CD4-positive, alpha-beta memory T cell (primary cell): ENCODE results near the gene DUSP9. TPM values are rescaled to one million over a fixed set of nuclear protein-coding genes. Genes with fewer than 3 reads are reported as not detected.

Source experiments
- CTCF ChIA-PET: fragments of 350-600 bp; sonication (Branson Sonifier 250); formaldehyde crosslinking; loops from one replicate; lab custom pipeline; 2021; ENCODE audit warnings: inconsistent platforms; ENCODE audit not compliant: partially characterized antibody; lab: Charles Lee
- POLR2A ChIA-PET: fragments of 350-600 bp; sonication (Branson Sonifier 250); formaldehyde crosslinking; loops from one replicate; lab custom pipeline; 2021; ENCODE audit not compliant: partially characterized antibody; lab: Charles Lee
- DNase-seq, 5 donors: peaks; one replicate each; pipeline versions ENCODE4 v3.0.0 to v3.0.0-alpha.2; 2020 to 2022; ENCODE audit warnings: mixed read lengths in 1 of 5
- H3K27ac ChIP-seq: one replicate; pipeline ENCODE4 v1.7.0; 2013; ENCODE audit warnings: low read depth, low read length
- H3K27me3 ChIP-seq: 2 replicates; pipeline ENCODE4 v1.7.0; 2013; ENCODE audit warnings: mild to moderate bottlenecking, low read length, moderate library complexity; ENCODE audit not compliant: insufficient read depth
- H3K36me3 ChIP-seq: 2 replicates; pipeline ENCODE4 v1.7.0; 2013; ENCODE audit warnings: mild to moderate bottlenecking, low read length, moderate library complexity; ENCODE audit not compliant: insufficient read depth
- H3K4me1 ChIP-seq: 2 replicates; pipeline ENCODE4 v1.7.0; 2013; ENCODE audit warnings: mild to moderate bottlenecking, low read length, moderate library complexity; ENCODE audit not compliant: insufficient read depth
- H3K4me3 ChIP-seq, 2 donors: one replicate each; pipeline ENCODE4 v1.7.0; 2013; ENCODE audit warnings: low read length in 2 of 2, mild to moderate bottlenecking in 1 of 2
- H3K9me3 ChIP-seq, 2 donors: one replicate each; pipeline ENCODE4 v1.7.0; 2013; ENCODE audit warnings: low read length in 2 of 2, control low read depth in 1 of 2; ENCODE audit not compliant: control insufficient read depth in 1 of 2
- H3K27ac Mint-ChIP-seq, 7 donors: one replicate each; pipeline ENCODE4 v1.8.0; 2020 to 2021; ENCODE audit warnings: mixed read lengths in 7 of 7, mild to moderate bottlenecking in 6 of 7, inconsistent platforms in 3 of 7, moderate library complexity in 3 of 7
- H3K27me3 Mint-ChIP-seq, 2 donors: one replicate each; pipeline ENCODE4 v1.8.0; 2020 to 2021; ENCODE audit warnings: mixed read lengths in 2 of 2
- H3K36me3 Mint-ChIP-seq, 2 donors: one replicate each; pipeline ENCODE4 v1.8.0; 2020 to 2021; ENCODE audit warnings: mixed read lengths in 2 of 2, inconsistent platforms in 1 of 2, mild to moderate bottlenecking in 1 of 2
- H3K4me1 Mint-ChIP-seq, 4 donors: one replicate each; pipeline ENCODE4 v1.8.0; 2020 to 2021; ENCODE audit warnings: mixed read lengths in 4 of 4, mild to moderate bottlenecking in 1 of 4
- H3K4me3 Mint-ChIP-seq, 8 donors: one replicate each; pipeline ENCODE4 v1.8.0; 2020 to 2021; ENCODE audit warnings: mixed read lengths in 8 of 8, mild to moderate bottlenecking in 7 of 8, moderate library complexity in 6 of 8, inconsistent platforms in 3 of 8
- H3K9me3 Mint-ChIP-seq, 8 donors: one replicate each; pipeline ENCODE4 v1.8.0; 2020 to 2021; ENCODE audit warnings: mixed read lengths in 8 of 8, mild to moderate bottlenecking in 5 of 8, inconsistent platforms in 3 of 8, moderate library complexity in 1 of 8
- intact Hi-C: fragments of 100-400 bp; cut with micrococcal nuclease; formaldehyde crosslinking; loops from one replicate; pipeline ENCODE4 v1.15.1; 2023
- polyA plus RNA-seq, 2 donors: library from polyadenylated mRNA; unstranded; fragments of 300-500 nt; fragmentation: Illumina TruSeq; gene quantifications; one replicate each; pipeline ENCODE4 v1.2.3, GENCODE V29; 2021
- total RNA-seq, 2 experiments: library from RNA; stranded (reverse); gene quantifications; one replicate each; pipeline ENCODE4 v1.2.3, GENCODE V29; 2021

Gene DUSP9
- total and polyA plus RNA-seq, 4 experiments from 2014 or later = not detected

DNA sequence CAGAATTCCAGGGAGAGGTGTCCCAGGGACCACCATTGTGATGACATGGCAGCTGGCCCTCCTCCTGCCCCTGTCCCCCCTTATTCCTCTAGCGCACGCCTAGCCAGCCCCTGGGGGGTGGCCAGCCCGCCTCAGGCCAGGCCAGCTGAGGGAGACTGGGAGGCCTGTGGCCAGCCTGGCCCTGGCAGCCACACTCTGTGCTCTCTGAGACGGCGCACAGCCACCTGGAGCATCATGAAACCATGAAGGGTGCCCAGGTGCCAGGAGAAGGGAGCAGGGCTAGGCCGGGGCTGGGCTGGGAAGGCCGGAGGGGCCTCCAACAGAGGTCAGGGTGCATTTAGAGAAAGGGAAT is 14.4 kb upstream of the DUSP9 start:
- Mint-ChIP-seq H3K27me3 (peaks cover 2 to 6% of the 10 kb centered on the region in 2 donors), H3K9me3 (peaks cover 0 to 11% (median 7%) of the 10 kb centered on the region in 8 donors), H3K36me3 (no peaks in the 10 kb centered on the region), H3K4me1 (no peaks in the 10 kb centered on the region), H3K4me3 (no peak overlapping the region), H3K27ac (no peak overlapping the region)
- H3K4me1 ChIP-seq = no peaks in the 10 kb centered on the region
- ChIA-PET POLR2A (no interaction called here), CTCF (no interaction called here)
- H3K9me3 ChIP-seq = no peaks in the 10 kb centered on the region
- no peaks in the 10 kb centered on the region for H3K36me3 ChIP-seq
- H3K27me3 ChIP-seq = no peaks in the 10 kb centered on the region
- H3K27ac ChIP-seq = no peak overlapping the region
- H3K4me3 ChIP-seq = no peak overlapping the region
- no peak for DNase-seq
- intact Hi-C loops = no loop called here

DNA sequence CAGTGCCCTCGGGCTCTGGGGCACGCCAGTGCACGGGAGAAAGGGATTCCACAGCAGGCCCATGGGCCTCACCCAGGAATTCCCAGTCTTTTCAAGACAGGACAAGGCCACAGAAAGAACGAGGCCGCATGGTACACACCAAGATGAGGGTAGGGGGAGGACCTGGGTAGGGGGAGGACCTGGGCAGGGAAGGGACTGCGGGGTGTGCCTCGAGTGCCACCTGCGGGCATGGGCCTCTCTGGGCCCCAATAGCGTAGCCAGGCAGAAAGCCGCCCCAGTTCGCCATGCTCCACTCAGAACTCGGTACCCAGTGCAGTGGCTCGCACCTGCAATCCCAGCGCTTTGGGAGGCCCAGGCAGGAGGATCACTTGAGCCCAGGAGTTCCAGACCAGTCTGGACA is 14.0 kb upstream of the DUSP9 start:
- H3K27me3 Mint-ChIP-seq = peaks cover 2 to 6% of the 10 kb centered on the region in 2 donors
- no peak overlapping the region for H3K4me3 ChIP-seq
- no peaks in the 10 kb centered on the region for H3K9me3 ChIP-seq
- POLR2A ChIA-PET = no interaction called here
- no peaks in the 10 kb centered on the region for H3K27me3 ChIP-seq
- no peak overlapping the region for H3K27ac ChIP-seq
- intact Hi-C loops = no loop called here
- no peaks in the 10 kb centered on the region for H3K36me3 Mint-ChIP-seq
- no peaks in the 10 kb centered on the region for H3K36me3 ChIP-seq
- H3K9me3 Mint-ChIP-seq = peaks cover 0 to 11% (median 7%) of the 10 kb centered on the region in 8 donors
- DNase-seq = no peak
- no peak overlapping the region for H3K4me3 Mint-ChIP-seq
- H3K27ac Mint-ChIP-seq = no peak overlapping the region
- no peaks in the 10 kb centered on the region for H3K4me1 Mint-ChIP-seq
- H3K4me1 ChIP-seq = no peaks in the 10 kb centered on the region
- CTCF ChIA-PET = no interaction called here

DNA sequence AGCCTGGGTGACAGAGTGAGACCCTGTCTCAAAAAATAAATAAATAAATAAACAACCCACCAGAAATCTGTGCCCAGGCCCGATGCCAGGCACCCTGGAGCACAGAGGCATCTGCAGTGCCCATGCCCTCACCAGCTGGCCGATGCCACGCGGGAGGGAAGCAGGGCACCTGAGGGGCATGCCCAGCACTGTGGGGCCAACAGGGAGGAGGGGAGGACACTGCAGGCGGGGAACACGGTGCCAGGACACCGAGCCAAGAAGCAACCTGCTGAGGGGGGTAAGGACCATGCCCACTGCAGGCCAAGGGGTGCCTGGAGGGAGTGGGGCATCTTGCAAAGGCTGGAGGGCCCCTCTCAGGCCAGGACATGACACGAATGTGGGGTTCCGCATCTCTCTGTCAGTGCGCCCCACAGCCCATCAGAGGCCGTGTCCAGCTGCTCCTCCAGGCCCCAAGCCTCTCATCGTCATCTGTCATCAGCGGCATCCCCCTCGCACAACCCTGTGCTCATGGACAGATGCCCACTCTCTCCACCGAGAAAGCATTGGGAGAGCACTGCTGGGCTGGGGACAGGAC is 13.3 kb upstream of the DUSP9 start:
- H3K4me1 ChIP-seq = no peaks in the 10 kb centered on the region
- no peak for DNase-seq
- no peaks in the 10 kb centered on the region for H3K27me3 ChIP-seq
- POLR2A ChIA-PET = no interaction called here
- no peak overlapping the region for H3K4me3 ChIP-seq
- H3K27ac ChIP-seq = no peak overlapping the region
- intact Hi-C loops = no loop called here
- peaks cover 0 to 11% (median 7%) of the 10 kb centered on the region in 8 donors for H3K9me3 Mint-ChIP-seq
- H3K27ac Mint-ChIP-seq = no peak overlapping the region
- no peak overlapping the region for H3K4me3 Mint-ChIP-seq
- CTCF ChIA-PET = no interaction called here
- no peaks in the 10 kb centered on the region for H3K36me3 Mint-ChIP-seq
- H3K9me3 ChIP-seq = no peaks in the 10 kb centered on the region
- H3K4me1 Mint-ChIP-seq = no peaks in the 10 kb centered on the region
- H3K27me3 Mint-ChIP-seq = peaks cover 2 to 6% of the 10 kb centered on the region in 2 donors
- no peaks in the 10 kb centered on the region for H3K36me3 ChIP-seq

DNA sequence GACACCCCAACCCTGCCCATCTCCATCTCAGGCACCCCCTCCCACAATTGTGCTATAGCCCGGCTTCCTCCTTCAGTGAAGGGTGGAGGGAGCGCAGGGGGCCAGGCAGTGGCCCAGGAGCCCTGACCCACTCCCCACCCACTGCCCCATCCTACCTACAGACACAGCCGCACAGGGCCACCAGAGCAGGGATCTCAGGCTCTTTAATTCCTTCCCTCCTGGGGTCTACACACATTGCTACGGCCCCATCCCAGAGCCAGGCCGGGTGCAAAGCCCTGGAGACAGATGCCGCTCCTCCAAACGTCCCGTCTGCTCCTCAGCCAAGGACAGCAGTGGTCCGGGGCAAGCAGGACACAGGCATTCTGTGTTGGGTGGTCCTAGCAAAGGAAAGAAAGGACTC is 12.8 kb upstream of the DUSP9 start:
- Mint-ChIP-seq H3K27ac (no peak overlapping the region), H3K4me1 (no peaks in the 10 kb centered on the region), H3K27me3 (peaks cover 2 to 6% of the 10 kb centered on the region in 2 donors), H3K4me3 (no peak overlapping the region), H3K36me3 (no peaks in the 10 kb centered on the region), H3K9me3 (peaks cover 0 to 11% (median 7%) of the 10 kb centered on the region in 8 donors)
- H3K9me3 ChIP-seq = no peaks in the 10 kb centered on the region
- H3K36me3 ChIP-seq = no peaks in the 10 kb centered on the region
- ChIA-PET POLR2A (no interaction called here), CTCF (no interaction called here)
- no peak overlapping the region for H3K27ac ChIP-seq
- H3K27me3 ChIP-seq = no peaks in the 10 kb centered on the region
- DNase-seq = no peak
- intact Hi-C loops = no loop called here
- no peaks in the 10 kb centered on the region for H3K4me1 ChIP-seq
- no peak overlapping the region for H3K4me3 ChIP-seq

DNA sequence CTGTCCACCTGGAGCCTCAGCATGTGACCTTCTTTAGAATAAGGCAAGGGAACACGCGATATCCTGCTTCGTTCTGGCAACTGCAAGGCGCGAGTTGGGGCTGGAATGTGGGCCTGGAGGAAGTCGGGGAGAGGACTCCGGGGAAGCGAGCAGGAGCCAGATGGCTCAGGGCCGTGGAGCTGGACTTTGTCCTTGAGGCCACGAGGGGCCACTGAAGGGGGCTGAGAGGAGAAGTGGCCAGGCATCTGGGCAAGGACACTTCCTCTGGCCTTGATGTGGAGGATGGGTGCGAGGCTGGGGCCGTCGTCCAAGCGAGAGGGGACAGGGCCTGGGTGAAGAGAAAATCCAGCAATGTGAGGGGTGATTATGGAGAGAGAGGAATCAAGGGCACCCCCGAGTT is 12.2 kb upstream of the DUSP9 start:
- no peak overlapping the region for H3K27ac Mint-ChIP-seq
- POLR2A ChIA-PET = no interaction called here
- Histone ChIP-seq H3K4me1 (no peaks in the 10 kb centered on the region), H3K27me3 (no peaks in the 10 kb centered on the region), H3K36me3 (no peaks in the 10 kb centered on the region), H3K4me3 (no peak overlapping the region), H3K9me3 (no peaks in the 10 kb centered on the region), H3K27ac (no peak overlapping the region)
- intact Hi-C loops = no loop called here
- no peak overlapping the region for H3K4me3 Mint-ChIP-seq
- H3K9me3 Mint-ChIP-seq = peaks cover 0 to 11% (median 7%) of the 10 kb centered on the region in 8 donors
- CTCF ChIA-PET = interaction anchor here (1.1 kb wide), 1 partner anchor 32 kb away, joined by 3 read pairs; no protein-coding TSS in a partner anchor
- DNase-seq = no peak
- H3K36me3 Mint-ChIP-seq = no peaks in the 10 kb centered on the region
- no peaks in the 10 kb centered on the region for H3K4me1 Mint-ChIP-seq
- peaks cover under 1 to 3% of the 10 kb centered on the region in 2 donors for H3K27me3 Mint-ChIP-seq

DNA sequence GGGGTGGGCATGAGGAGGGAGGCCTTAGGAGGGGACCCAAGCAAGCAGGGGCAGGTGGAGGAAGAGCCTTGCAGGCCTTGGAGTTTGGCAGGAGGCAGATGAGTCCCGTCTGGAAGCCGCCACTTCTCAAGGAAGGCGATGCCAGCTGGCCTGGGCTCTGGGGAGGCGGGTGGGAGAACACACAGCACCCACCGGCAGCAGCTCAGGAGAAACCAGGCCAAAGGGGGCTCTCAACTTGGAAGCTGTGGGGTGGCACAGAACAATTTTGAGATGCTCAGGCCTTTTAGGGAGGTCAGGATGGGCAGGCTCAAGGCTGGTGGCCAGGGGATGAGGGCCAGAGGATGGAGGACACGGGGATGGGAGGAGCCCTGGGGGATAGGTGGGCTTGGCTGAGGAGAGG is 11.6 kb upstream of the DUSP9 start:
- no peak overlapping the region for H3K4me3 Mint-ChIP-seq
- CTCF ChIA-PET = interaction anchor here (1.1 kb wide), 2 partner anchors 31 to 33 kb away, joined by 3 read pairs; no protein-coding TSS in a partner anchor
- H3K36me3 Mint-ChIP-seq = no peaks in the 10 kb centered on the region

DNA sequence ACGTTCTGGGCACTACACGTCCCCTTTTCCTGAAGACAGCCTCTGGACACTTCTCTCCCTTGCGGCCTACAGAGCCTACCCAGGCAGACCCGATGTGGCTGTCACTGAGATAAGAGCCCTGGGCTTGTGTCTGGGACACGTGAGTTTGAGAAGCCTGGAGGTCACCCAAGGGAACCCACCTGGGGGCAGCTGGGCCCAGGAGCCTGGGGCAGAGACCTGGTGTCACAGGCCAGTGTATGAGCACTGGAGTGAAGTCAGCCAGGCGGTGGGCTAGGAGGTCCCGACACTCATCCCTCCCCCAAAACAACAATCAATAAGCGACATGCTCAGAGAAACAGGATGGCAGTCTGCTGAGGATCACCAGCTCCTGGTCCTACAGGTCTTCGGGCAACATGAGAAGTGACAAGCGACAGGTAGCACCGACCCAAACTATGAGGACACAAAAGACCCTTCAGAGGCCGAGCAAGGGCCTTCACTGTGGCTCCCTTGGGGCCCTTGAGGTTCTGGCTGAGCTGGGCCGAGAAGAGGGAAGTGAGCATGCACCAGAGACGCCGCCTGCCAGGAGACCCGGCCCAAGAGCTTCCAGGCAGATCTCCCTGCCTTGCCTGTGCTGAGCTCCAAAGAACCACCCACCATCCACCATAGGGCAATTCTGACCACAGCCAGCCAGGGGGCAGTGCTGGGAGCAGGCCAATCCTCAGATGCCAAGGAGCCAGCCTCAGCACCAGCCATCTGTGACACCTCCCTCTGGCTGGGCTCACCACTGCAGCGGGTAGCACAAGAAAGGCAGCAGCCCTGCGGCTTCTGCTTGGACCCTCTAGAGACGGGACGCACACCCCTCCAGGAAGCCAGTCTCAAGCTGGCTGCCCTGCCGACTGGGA is 11.0 kb upstream of the DUSP9 start:
- Mint-ChIP-seq H3K9me3 (peaks cover 0 to 7% (median 5%) of the 10 kb centered on the region in 8 donors), H3K27ac (no peak overlapping the region), H3K4me3 (no peak overlapping the region), H3K27me3 (peaks cover 0 to 4% of the 10 kb centered on the region in 2 donors), H3K36me3 (no peaks in the 10 kb centered on the region), H3K4me1 (peaks cover 0 to 4% (median 0%) of the 10 kb centered on the region in 4 donors)
- POLR2A ChIA-PET = no interaction called here
- intact Hi-C loops = no loop called here
- Histone ChIP-seq H3K27me3 (no peaks in the 10 kb centered on the region), H3K4me3 (no peak overlapping the region), H3K4me1 (no peaks in the 10 kb centered on the region), H3K27ac (no peak overlapping the region), H3K36me3 (no peaks in the 10 kb centered on the region), H3K9me3 (no peaks in the 10 kb centered on the region)
- DNase-seq = no peak
- CTCF ChIA-PET = interaction anchor here (0.7 to 1.2 kb wide), 5 partner anchors 9 to 32 kb away, joined by 3 to 4 read pairs (median 3); no protein-coding TSS in a partner anchor

More for the DNA sequence above, 11.6 kb upstream of the DUSP9 start:
- Mint-ChIP-seq H3K9me3 (peaks cover 0 to 11% (median 7%) of the 10 kb centered on the region in 8 donors), H3K4me1 (no peaks in the 10 kb centered on the region), H3K27me3 (peaks cover 0 to 2% of the 10 kb centered on the region in 2 donors), H3K27ac (no peak overlapping the region)
- intact Hi-C loops = no loop called here
- no peak overlapping the region for H3K27ac ChIP-seq
- no peaks in the 10 kb centered on the region for H3K9me3 ChIP-seq
- H3K27me3 ChIP-seq = no peaks in the 10 kb centered on the region
- POLR2A ChIA-PET = no interaction called here
- no peak for DNase-seq
- no peak overlapping the region for H3K4me3 ChIP-seq
- H3K36me3 ChIP-seq = no peaks in the 10 kb centered on the region
- H3K4me1 ChIP-seq = no peaks in the 10 kb centered on the region
